CD8-positive, alpha-beta memory T cell (primary cell): ENCODE measurements around the gene CCL17. TPM values are rescaled to one million over a fixed set of nuclear protein-coding genes. Genes with fewer than 3 reads are reported as not detected.
"Not testable (repeated sequence)": the region's sequence is repeated elsewhere in the genome, so short reads cannot be mapped to it uniquely, and the experiment has no call there.

Source experiments
- CTCF ChIA-PET: fragments of 350-600 bp; sonication (Branson Sonifier 250); formaldehyde crosslinking; loops from one replicate; lab custom pipeline; 2021; ENCODE audit warnings: antibody characterized with exemption; lab: Charles Lee
- POLR2A ChIA-PET: fragments of 350-600 bp; sonication (Branson Sonifier 250); formaldehyde crosslinking; loops from one replicate; lab custom pipeline; 2021; ENCODE audit warnings: antibody characterized with exemption; lab: Charles Lee
- DNase-seq, 5 donors: peaks; one replicate each; pipeline versions ENCODE4 v3.0.0 to v3.0.0-alpha.2; 2020 to 2022; ENCODE audit warnings: mixed read lengths in 1 of 5
- H3K27ac ChIP-seq: one replicate; pipeline ENCODE4 v1.7.0; 2013; ENCODE audit warnings: low read depth, mild to moderate bottlenecking, low read length, moderate library complexity
- H3K27me3 ChIP-seq: 2 replicates; pipeline ENCODE4 v1.7.0; 2013; ENCODE audit warnings: low read length, mild to moderate bottlenecking; ENCODE audit not compliant: insufficient read depth, poor library complexity, severe bottlenecking
- H3K36me3 ChIP-seq: 2 replicates; pipeline ENCODE4 v1.7.0; 2013; ENCODE audit warnings: mild to moderate bottlenecking, low read length, moderate library complexity; ENCODE audit not compliant: insufficient read depth
- H3K4me1 ChIP-seq: 2 replicates; pipeline ENCODE4 v1.7.0; 2013; ENCODE audit warnings: mild to moderate bottlenecking, low read length, moderate library complexity; ENCODE audit not compliant: insufficient read depth
- H3K4me3 ChIP-seq: 2 replicates; pipeline ENCODE4 v1.7.0; 2013; ENCODE audit warnings: mild to moderate bottlenecking, low read length
- H3K9me3 ChIP-seq: 2 replicates; pipeline ENCODE4 v1.7.0; 2013; ENCODE audit warnings: mild to moderate bottlenecking, low read length
- H3K27ac Mint-ChIP-seq, 8 donors: one replicate each; pipeline ENCODE4 v1.8.0; 2020 to 2021; ENCODE audit warnings: mixed read lengths in 8 of 8, mild to moderate bottlenecking in 6 of 8, inconsistent platforms in 3 of 8, moderate library complexity in 3 of 8
- H3K27me3 Mint-ChIP-seq, 2 donors: one replicate each; pipeline ENCODE4 v1.8.0; 2020 to 2021; ENCODE audit warnings: mixed read lengths in 2 of 2, mild to moderate bottlenecking in 1 of 2, moderate library complexity in 1 of 2
- H3K36me3 Mint-ChIP-seq, 3 donors: one replicate each; pipeline ENCODE4 v1.8.0; 2020 to 2021; ENCODE audit warnings: mixed read lengths in 3 of 3, inconsistent platforms in 1 of 3, mild to moderate bottlenecking in 1 of 3
- H3K4me1 Mint-ChIP-seq, 3 donors: one replicate each; pipeline ENCODE4 v1.8.0; 2020 to 2021; ENCODE audit warnings: mixed read lengths in 3 of 3, inconsistent platforms in 1 of 3, mild to moderate bottlenecking in 1 of 3
- H3K4me3 Mint-ChIP-seq, 7 donors: one replicate each; pipeline ENCODE4 v1.8.0; 2020 to 2021; ENCODE audit warnings: mixed read lengths in 7 of 7, mild to moderate bottlenecking in 6 of 7, moderate library complexity in 4 of 7, inconsistent platforms in 2 of 7
- H3K9me3 Mint-ChIP-seq, 5 donors: one replicate each; pipeline ENCODE4 v1.8.0; 2020 to 2022; ENCODE audit warnings: mixed read lengths in 5 of 5, mild to moderate bottlenecking in 3 of 5, moderate library complexity in 2 of 5, inconsistent platforms in 1 of 5
- polyA plus RNA-seq: library from polyadenylated mRNA; unstranded; fragments of 300-500 nt; fragmentation: Illumina TruSeq; gene quantifications from one replicate; pipeline ENCODE4 v1.2.3, GENCODE V29; 2021
- total RNA-seq, 2 experiments: library from RNA; stranded (reverse); gene quantifications; one replicate each; pipeline ENCODE4 v1.2.3, GENCODE V29; 2021

The CCL17 gene
- total and polyA plus RNA-seq, 3 experiments from 2014 or later: 18.6 to 18.9 TPM; not detected in 1

DNA sequence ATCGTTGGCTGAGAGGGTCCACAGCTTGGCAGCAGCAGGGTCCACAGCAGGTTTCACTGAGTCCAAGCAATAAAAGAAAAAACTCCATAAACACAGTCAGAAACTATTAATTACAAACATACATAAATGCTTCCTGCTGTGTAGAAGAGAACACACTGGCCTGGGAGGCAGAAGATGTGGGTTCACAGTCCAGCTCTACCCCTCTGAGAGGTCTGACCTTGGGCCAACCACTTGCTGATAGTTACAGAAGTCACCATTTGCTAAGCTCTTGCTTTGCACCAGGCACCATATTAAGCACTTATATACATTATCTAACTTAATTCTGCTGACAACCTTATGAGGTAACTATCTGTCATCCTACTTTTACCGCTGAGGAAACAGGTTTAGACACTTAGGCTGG, 27.9 kb downstream of the CCL17 start:
- peaks cover 27% of the 10 kb centered on the region for H3K4me1 ChIP-seq
- H3K4me3 Mint-ChIP-seq: peak overlapping the region in 1 of 7 donors; percentile 54
- no peak overlapping the region for H3K4me3 ChIP-seq
- H3K9me3 Mint-ChIP-seq: no peaks in the 10 kb centered on the region
- peaks cover 11 to 91% (median 33%) of the 10 kb centered on the region in 3 donors for H3K36me3 Mint-ChIP-seq
- H3K9me3 ChIP-seq: no peaks in the 10 kb centered on the region
- H3K4me1 Mint-ChIP-seq: peaks cover 0 to 2% (median 0%) of the 10 kb centered on the region in 3 donors
- H3K27me3 Mint-ChIP-seq: peaks cover 0 to 1% of the 10 kb centered on the region in 2 donors
- no peaks in the 10 kb centered on the region for H3K27me3 ChIP-seq
- no peak for DNase-seq
- H3K27ac ChIP-seq: no peak overlapping the region
- POLR2A ChIA-PET: no interaction called here
- H3K36me3 ChIP-seq: peaks cover 31% of the 10 kb centered on the region
- CTCF ChIA-PET: interaction anchor here (0.9 to 6.4 kb wide), 2 partner anchors 15 to 87 kb away, joined by 4 to 34 read pairs; no protein-coding TSS in a partner anchor
- no peak overlapping the region for H3K27ac Mint-ChIP-seq

DNA sequence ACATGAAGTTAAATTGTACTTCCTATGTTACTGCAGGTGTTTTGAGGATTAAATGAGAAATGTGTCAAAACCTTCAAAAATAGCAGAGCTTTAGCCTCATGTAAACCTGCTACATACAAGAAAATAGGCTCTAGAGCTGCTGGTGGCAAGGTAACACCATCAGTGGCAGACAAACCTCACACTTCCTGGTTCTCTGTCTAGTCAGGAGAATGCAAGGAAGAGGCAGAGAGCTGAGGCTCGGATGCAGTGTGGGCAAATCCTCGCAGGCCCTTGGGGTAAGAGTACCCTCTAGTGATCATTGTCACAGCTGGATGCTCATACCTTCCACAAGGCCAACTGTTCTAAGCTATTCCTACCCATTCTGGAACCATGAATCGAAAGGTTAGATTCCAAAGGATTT, 28.4 kb downstream of the CCL17 start:
- H3K9me3 Mint-ChIP-seq: no peaks in the 10 kb centered on the region
- Histone ChIP-seq H3K36me3 (peaks cover 31% of the 10 kb centered on the region), H3K27me3 (no peaks in the 10 kb centered on the region), H3K4me3 (no peak overlapping the region), H3K9me3 (no peaks in the 10 kb centered on the region), H3K27ac (no peak overlapping the region), H3K4me1 (peaks cover 27% of the 10 kb centered on the region)
- peak in 1 of 5 donors; percentile 20 for DNase-seq
- peaks cover 0 to 2% (median 0%) of the 10 kb centered on the region in 3 donors for H3K4me1 Mint-ChIP-seq
- ChIA-PET CTCF (interaction anchor here (0.9 to 6.4 kb wide), 2 partner anchors 15 to 87 kb away, joined by 4 to 34 read pairs; no protein-coding TSS in a partner anchor), POLR2A (interaction anchor here (0.6 kb wide), 1 partner anchor 112 kb away, joined by 3 read pairs; no protein-coding TSS in a partner anchor)
- peaks cover 0 to 1% of the 10 kb centered on the region in 2 donors for H3K27me3 Mint-ChIP-seq
- H3K4me3 Mint-ChIP-seq: peak overlapping the region in 1 of 7 donors; percentile 27
- H3K27ac Mint-ChIP-seq: peak overlapping the region in 1 of 8 donors; percentile 66
- peaks cover 14 to 89% (median 32%) of the 10 kb centered on the region in 3 donors for H3K36me3 Mint-ChIP-seq

- peaks cover 27% of the 10 kb centered on the region for H3K4me1 ChIP-seq
- ChIA-PET CTCF (interaction anchor here (6.4 kb wide), 1 partner anchor 16 kb away, joined by 34 read pairs; no protein-coding TSS in a partner anchor), POLR2A (no interaction called here)
- H3K9me3 ChIP-seq: no peaks in the 10 kb centered on the region
- Mint-ChIP-seq H3K36me3 (peaks cover 21 to 90% (median 33%) of the 10 kb centered on the region in 3 donors), H3K9me3 (no peaks in the 10 kb centered on the region), H3K4me3 (no peak overlapping the region), H3K27me3 (peaks cover 0 to 1% of the 10 kb centered on the region in 2 donors), H3K27ac (peak overlapping the region in 1 of 8 donors; percentile 76), H3K4me1 (peaks cover 0 to 2% (median 0%) of the 10 kb centered on the region in 3 donors)
- peaks cover 28% of the 10 kb centered on the region for H3K36me3 ChIP-seq
- DNase-seq: peak in 1 of 5 donors; percentile 68
- no peak overlapping the region for H3K27ac ChIP-seq
- no peaks in the 10 kb centered on the region for H3K27me3 ChIP-seq
- no peak overlapping the region for H3K4me3 ChIP-seq
These were observed 29.4 kb downstream of the CCL17 start for GRCh38 chr16:57434003-57434402.

DNA sequence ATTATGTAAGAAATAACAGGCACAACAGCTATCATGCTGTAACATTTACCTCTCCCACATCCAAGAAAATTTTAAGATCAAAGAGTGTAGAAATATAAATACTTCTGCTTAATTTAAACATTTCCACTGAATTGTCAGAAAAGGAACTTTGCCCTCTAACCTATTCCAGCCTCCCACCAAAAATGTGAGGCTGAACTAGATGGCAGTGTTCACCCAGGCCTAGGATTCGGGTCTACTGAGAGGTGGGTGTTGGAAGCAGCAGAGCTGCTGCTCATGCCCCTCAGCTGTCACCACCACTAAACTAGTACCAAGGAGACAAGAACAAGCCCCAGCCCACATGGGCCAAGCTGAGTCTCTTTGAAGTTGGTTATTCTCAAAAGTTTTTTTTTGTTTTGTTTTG, 31.3 kb downstream of the CCL17 start:
- no peak for DNase-seq
- Histone ChIP-seq H3K4me1 (peaks cover 27% of the 10 kb centered on the region), H3K27me3 (no peaks in the 10 kb centered on the region), H3K9me3 (no peaks in the 10 kb centered on the region), H3K4me3 (no peak overlapping the region), H3K27ac (no peak overlapping the region), H3K36me3 (peaks cover 33% of the 10 kb centered on the region)
- Mint-ChIP-seq H3K4me1 (peaks cover 0 to 2% (median 0%) of the 10 kb centered on the region in 3 donors), H3K36me3 (peaks cover 32 to 91% (median 40%) of the 10 kb centered on the region in 3 donors), H3K4me3 (no peak overlapping the region), H3K27me3 (no peaks in the 10 kb centered on the region), H3K27ac (no peak overlapping the region), H3K9me3 (peaks cover 9 to 13% (median 11%) of the 10 kb centered on the region in 5 donors)
- ChIA-PET CTCF (no interaction called here), POLR2A (no interaction called here)

GRCh38 chr16:57439947-57440346, 35.4 kb downstream of the CCL17 start:
- H3K27me3 Mint-ChIP-seq, H3K27me3 ChIP-seq, H3K27ac ChIP-seq, DNase-seq, H3K4me1 ChIP-seq, H3K4me3 ChIP-seq, H3K4me3 Mint-ChIP-seq, H3K9me3 ChIP-seq, POLR2A ChIA-PET: not testable (repeated sequence)
- Mint-ChIP-seq H3K36me3 (peaks cover 31 to 66% (median 35%) of the 10 kb centered on the region in 3 donors), H3K9me3 (peaks cover 10 to 14% (median 12%) of the 10 kb centered on the region in 5 donors), H3K27ac (peak overlapping the region in 1 of 8 donors; percentile 74), H3K4me1 (peaks cover 6 to 15% (median 6%) of the 10 kb centered on the region in 3 donors)
- H3K36me3 ChIP-seq: peaks cover 16% of the 10 kb centered on the region
- CTCF ChIA-PET: interaction anchor here (1.1 to 4.5 kb wide), 4 partner anchors 10 to 139 kb away, joined by 3 to 18 read pairs (median 6); no protein-coding TSS in a partner anchor

- H3K27me3 ChIP-seq, POLR2A ChIA-PET, H3K27me3 Mint-ChIP-seq, H3K4me3 ChIP-seq, H3K27ac ChIP-seq, H3K4me3 Mint-ChIP-seq, H3K9me3 ChIP-seq, DNase-seq, H3K27ac Mint-ChIP-seq, H3K4me1 ChIP-seq: not testable (repeated sequence)
- CTCF ChIA-PET: interaction anchor here (2.0 to 4.5 kb wide), 2 partner anchors 20 to 23 kb away, joined by 5 to 18 read pairs; no protein-coding TSS in a partner anchor
- peaks cover 31 to 60% (median 33%) of the 10 kb centered on the region in 3 donors for H3K36me3 Mint-ChIP-seq
- peaks cover 10 to 14% (median 12%) of the 10 kb centered on the region in 5 donors for H3K9me3 Mint-ChIP-seq
- peaks cover 16% of the 10 kb centered on the region for H3K36me3 ChIP-seq
- peaks cover 6 to 19% (median 7%) of the 10 kb centered on the region in 3 donors for H3K4me1 Mint-ChIP-seq
These were observed 36.0 kb downstream of the CCL17 start for GRCh38 chr16:57440551-57440950.

DNA sequence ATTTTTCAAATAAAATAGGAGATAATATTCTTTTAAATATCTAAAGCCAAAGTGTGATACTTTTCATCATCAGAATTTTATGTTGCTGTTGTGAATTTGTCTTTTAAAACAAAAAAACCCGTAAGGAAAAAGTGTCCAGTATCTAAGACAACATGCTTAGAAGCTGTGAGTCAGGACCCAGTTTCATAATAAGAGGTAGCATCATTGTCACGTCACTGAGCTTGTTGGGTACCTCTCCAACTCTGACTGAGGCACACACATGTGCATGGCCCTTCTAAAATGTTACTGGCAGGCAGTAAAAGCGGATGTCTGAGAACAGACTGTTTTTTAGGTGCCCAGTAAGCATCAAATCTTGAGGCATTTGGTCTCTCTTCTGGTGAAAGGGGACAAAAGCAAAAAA, 40.1 kb downstream of the CCL17 start:
- peaks cover 14 to 33% (median 15%) of the 10 kb centered on the region in 3 donors for H3K36me3 Mint-ChIP-seq
- H3K27me3 Mint-ChIP-seq: no peaks in the 10 kb centered on the region
- Histone ChIP-seq H3K4me1 (peaks cover 26% of the 10 kb centered on the region), H3K27me3 (no peaks in the 10 kb centered on the region), H3K27ac (no peak overlapping the region), H3K9me3 (no peaks in the 10 kb centered on the region), H3K36me3 (peaks cover 11% of the 10 kb centered on the region), H3K4me3 (no peak overlapping the region)
- peaks cover 27 to 47% (median 35%) of the 10 kb centered on the region in 3 donors for H3K4me1 Mint-ChIP-seq
- ChIA-PET CTCF (interaction anchor here (1.0 to 1.3 kb wide), 2 partner anchors 18 to 75 kb away, joined by 3 to 6 read pairs; partner anchors contain the start of gene POLR2C), POLR2A (no interaction called here)
- H3K27ac Mint-ChIP-seq: peak overlapping the region in 1 of 8 donors; percentile 79
- peak overlapping the region in 2 of 7 donors; percentile 33 to 55 for H3K4me3 Mint-ChIP-seq
- peaks cover 9 to 12% (median 9%) of the 10 kb centered on the region in 5 donors for H3K9me3 Mint-ChIP-seq
- DNase-seq: no peak

- POLR2A ChIA-PET: interaction anchor here (0.6 kb wide), 1 partner anchor 32 kb away, joined by 8 read pairs; no protein-coding TSS in a partner anchor
- Histone ChIP-seq H3K4me1 (peaks cover 26% of the 10 kb centered on the region), H3K9me3 (no peaks in the 10 kb centered on the region), H3K27me3 (no peaks in the 10 kb centered on the region), H3K27ac (no peak overlapping the region), H3K36me3 (peaks cover 6% of the 10 kb centered on the region), H3K4me3 (no peak overlapping the region)
- no peak for DNase-seq
- CTCF ChIA-PET: interaction anchor here (1.3 kb wide), 1 partner anchor 74 kb away, joined by 3 read pairs; no protein-coding TSS in a partner anchor
- H3K27ac Mint-ChIP-seq: peak overlapping the region in 1 of 8 donors; percentile 47
- H3K36me3 Mint-ChIP-seq: peaks cover 6 to 27% (median 7%) of the 10 kb centered on the region in 3 donors
- peak overlapping the region in 5 of 7 donors; percentile 37 to 97 (median 68) for H3K4me3 Mint-ChIP-seq
- no peaks in the 10 kb centered on the region for H3K27me3 Mint-ChIP-seq
- peaks cover 28 to 49% (median 37%) of the 10 kb centered on the region in 3 donors for H3K4me1 Mint-ChIP-seq
- peaks cover under 1 to 4% (median 3%) of the 10 kb centered on the region in 5 donors for H3K9me3 Mint-ChIP-seq
These were observed 40.9 kb downstream of the CCL17 start for GRCh38 chr16:57445510-57445909.
